ENCODE measurements around the gene GADD45A. TPM values are rescaled to one million over a fixed set of nuclear protein-coding genes. Genes with fewer than 3 reads are reported as not detected.

GADD45A gene
- polyA plus RNA-seq, 12 donors, result 13.2 to 34.9 (median 16.4) TPM; not detected in 1

- DNase-seq, result no peak
Measured at GRCh38 chr1:67687198-67687545, 2.2 kb downstream of the GADD45A start.

GRCh38 chr1:67687649-67688048 lies 2.6 kb downstream of the GADD45A start:
- DNase-seq, result no peak

DNA sequence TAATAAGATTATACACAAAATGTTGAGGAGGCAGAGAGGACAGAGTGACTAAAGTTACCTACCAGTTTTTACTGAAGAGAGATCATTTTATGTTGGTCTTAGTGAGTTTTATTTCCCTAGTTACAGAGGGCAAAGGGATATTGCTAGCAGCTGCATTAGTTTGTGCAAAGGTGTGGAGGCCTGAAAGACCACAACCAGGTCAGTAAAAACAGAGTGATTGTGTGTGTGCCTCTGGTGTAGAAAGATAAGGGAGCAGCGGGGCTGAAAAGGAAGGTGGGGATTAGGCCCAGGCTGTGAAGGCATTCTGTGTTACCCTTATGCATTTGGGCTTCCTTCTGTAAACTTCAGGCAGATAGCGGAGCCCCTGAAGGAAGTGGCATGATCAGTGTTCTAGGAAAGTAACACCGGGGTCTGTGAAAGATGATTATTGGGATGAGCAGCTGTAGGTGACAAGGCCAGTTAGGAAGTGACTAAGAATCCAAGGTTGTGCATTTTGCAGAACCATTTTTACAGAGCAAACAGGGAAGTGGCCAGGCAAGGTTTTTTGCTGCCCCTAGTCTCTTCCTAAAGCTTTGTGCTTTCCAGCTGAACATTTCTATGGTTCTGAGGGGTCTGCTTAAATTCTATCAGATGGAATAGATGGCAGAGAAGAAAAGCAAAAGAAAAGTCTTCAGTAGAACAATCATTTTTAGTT lies 3.7 kb downstream of the GADD45A start:
- DNase-seq, result no peak

DNA sequence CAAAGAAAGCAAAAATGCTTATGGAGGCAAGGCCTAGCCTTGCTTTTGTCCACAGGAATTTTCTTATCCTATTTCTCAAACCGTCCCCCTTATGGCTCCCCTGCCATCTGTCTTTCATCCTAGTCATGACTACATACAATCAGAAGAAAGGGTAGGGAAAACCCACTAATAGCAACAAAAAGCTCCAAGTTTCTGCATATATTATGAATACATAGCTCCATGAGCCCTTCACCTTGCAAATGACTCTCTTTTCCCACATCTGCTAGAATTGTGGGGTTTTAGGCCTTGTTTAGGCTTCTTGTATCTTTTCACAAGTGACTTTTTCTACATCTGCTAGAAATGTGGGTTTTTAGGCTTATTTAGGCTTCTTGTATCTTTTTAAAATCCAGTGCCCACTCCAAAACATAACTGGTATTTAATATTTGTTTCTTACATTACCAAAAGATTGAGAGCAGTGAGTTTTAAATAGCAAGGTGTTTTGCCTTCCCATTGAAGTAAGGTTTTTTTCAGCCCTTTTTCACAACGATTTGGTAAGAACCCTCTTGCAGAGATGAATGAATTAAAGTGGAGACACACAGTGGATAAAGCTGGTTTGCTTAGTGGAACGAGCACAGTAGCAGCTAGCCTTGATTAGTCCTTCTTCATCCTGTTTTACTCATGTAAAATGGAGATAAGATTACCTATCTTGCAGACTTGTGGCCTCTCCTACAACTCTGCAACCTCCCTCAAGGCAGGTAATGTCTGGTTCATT lies 4.4 kb downstream of the GADD45A start:
- no peak for DNase-seq

DNA sequence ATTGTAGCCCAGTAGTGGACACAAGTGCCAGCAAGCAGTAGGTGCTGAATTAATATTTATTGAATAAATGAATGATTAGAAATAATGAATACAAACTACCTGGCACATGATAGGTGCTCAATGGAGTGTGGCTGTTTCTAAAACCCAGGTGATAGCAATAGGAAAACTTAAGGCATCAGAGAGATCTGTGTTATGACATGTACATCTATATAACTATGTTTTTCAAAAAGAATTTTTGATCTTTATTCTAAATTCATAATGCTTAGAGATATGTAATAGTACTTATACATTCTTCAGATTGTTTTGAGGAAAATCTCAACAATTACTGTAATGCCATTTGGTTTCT lies 5.0 kb downstream of the GADD45A start:
- DNase-seq, result no peak

- no peak for DNase-seq
Measured at GRCh38 chr1:67690411-67690810, 5.4 kb downstream of the GADD45A start.

DNA sequence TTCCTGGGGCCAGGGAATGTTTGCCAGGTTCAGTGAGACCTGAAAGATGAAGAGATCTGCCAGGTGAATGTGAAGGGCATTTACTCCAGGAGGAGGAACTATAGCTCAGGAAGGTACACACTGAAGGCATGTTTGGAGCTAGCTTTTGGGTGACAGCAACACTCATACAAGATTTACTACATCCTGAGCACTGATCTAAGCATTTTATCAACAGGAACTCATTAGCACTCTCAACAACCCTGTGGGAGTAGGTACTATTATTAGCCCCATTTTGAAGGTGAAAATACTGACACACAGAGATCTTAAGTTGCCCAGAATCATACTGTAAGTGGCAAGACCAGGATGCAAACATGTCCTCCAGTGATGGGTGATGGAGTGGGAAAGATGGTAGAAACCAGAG lies 6.7 kb downstream of the GADD45A start:
- DNase-seq, result no peak

DNA sequence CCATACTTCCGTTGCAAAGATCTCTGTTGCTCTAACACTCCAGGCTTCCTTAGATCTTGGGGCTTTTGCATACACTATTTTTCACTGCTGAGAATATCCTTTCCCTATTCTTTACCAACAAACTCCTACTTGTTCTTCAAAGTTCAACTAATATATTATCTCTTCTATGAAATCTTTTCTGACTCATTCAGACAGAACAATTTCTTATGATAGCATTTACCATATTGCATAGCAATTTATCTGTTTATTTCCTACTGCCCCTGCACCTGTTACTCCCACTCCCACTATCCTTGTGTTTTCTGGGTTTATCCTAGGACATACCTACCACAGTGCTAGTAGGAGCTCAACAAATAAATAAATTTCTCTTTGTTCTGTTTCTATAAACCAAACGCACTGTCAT lies 11.0 kb downstream of the GADD45A start:
- no peak for DNase-seq

DNA sequence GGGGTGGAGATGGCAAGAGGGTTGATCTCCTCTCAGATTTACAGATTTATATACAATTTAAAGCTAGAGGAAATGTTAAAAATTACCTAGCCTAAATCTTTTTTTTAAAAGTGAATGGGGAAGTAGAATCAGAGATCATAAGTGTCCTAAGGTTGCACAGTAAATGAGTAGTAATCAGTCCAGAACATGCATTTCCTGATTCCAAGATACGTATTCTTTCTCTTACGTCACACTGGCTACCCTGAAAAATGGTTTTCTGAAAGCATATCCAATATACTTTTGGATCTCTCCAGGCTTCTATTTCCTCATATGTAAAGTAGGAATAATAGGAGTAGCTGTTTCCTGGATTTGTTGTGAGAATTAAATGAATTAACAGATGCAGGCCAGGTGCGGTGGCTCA lies 11.7 kb downstream of the GADD45A start:
- no peak for DNase-seq

DNA sequence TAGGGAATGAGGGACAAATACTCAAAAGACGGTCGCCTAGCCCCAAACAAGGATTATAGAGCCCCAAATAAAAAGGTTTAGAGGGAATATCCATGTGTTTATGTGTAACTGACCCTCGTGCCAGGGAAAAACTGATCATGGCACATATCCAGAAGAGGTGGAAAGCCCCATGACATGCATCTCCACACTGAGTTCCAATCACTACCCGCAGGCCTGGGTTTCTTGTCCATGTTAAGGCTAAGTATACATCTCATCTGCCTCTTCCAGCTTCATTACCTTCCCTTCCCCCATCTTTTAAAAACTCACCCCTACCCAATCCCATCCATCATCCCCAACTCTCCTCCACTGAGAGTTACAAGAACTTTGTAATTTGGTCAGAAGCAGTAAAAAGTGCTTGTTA lies 15.2 kb downstream of the GADD45A start:
- DNase-seq, result no peak

DNA sequence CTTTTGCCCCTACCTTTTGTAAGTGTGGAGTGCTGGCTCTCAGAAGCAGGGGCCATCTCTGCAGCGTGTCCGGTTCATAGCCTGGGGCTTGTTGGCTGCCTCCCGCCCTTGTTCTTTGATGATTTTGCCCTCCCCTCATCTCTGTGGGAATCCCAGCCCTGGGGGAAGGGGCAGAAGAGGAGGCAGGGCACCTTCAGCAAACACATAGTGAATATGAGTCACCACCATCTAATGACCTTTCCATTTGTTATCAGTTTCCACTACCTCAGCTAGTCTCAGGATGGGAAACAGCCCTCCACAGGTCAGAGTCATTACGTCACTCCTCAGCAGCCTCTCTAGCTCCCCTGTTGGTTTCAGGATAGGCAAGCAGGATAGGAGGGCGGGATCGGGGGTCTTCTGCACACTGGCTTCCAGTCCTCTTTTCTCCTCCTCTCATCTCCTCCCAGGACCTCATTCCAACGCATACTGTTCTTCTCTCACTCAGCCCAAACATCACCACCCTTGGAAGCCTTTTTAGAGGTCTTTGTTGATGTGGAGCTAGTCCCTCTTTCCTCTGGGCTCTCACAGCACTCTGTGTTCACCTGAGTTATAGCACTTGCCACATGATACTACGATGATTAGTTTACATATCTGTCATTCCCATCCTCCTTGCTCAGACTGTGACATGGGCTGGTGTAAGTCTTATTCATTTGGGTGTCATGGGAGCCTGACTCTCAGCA lies 15.8 kb downstream of the GADD45A start:
- DNase-seq, result no peak

DNA sequence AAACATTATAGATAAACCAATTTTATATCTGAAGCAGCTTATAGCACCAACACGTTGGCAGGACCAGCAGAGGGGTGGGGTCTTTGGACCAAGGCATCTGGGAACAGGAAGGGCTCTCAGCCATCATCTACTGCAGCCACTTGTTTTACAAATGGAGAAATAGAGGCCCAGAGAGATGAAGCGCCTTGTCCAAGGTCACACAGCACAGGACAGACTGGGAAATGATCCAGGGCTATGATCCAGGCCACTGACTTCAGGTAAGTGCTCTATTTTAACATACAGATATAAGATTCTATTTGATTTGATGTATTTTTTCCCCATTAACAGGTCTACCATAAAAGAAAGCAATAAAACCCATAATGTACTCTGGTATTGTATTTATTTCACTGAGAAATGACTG lies 16.9 kb downstream of the GADD45A start:
- no peak for DNase-seq

GRCh38 chr1:67704351-67704750 lies 19.4 kb downstream of the GADD45A start:
- DNase-seq, result no peak

DNA sequence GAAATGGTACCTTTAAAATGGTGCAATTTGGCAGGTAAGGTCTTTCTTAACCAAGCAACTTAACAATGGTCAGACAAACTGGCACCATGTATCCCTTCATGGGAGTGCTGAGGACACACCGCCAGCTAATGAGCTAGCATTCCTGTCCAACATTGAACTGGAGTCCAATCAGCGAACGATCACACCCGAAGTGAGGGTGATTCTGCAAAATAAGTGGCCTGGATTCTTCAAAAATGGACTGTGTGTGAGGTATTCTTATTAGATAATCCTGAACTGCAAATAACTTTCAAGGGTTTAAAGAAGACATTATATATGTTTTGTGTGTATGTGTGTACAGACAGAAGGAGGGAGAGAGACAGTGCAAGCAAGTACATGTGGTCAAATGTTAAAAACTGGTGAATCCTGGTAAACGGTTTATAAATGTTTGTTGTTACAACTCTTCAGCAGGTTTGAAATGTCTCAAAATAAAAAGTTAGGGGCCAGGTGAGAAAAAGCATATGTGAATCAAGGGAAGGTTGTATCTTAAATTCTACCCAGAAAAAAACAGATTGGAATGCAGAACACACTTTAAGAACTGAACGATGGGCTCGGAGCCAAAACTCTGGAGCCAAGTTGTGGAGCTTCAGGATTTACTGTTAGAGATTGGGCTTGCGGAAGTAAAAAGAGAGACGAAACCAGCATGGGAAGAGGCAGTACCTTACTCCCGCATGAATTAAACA lies 20.9 kb downstream of the GADD45A start:
- peak; percentile 25 for DNase-seq

GRCh38 chr1:67708606-67709005 lies 23.6 kb downstream of the GADD45A start:
- no peak for DNase-seq

DNA sequence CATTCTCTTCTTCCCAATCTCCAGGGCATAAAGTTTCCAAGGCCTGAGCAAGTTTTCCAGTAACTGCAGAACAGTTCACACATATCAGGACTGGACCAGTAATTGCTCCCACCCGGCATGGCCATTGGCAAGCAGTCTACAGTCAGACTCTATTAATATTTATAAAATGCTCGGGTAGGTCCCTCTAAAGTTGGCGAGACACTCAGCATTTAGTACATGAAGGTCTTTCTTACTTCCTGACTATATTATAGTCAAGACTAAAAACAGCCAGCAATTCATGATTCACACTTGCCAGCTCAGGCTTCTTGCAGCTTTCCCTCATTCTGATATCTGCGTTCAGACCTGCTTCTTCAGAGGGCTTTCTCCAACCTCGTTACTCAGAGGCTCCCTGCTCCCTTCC lies 25.4 kb downstream of the GADD45A start:
- no peak for DNase-seq

DNA sequence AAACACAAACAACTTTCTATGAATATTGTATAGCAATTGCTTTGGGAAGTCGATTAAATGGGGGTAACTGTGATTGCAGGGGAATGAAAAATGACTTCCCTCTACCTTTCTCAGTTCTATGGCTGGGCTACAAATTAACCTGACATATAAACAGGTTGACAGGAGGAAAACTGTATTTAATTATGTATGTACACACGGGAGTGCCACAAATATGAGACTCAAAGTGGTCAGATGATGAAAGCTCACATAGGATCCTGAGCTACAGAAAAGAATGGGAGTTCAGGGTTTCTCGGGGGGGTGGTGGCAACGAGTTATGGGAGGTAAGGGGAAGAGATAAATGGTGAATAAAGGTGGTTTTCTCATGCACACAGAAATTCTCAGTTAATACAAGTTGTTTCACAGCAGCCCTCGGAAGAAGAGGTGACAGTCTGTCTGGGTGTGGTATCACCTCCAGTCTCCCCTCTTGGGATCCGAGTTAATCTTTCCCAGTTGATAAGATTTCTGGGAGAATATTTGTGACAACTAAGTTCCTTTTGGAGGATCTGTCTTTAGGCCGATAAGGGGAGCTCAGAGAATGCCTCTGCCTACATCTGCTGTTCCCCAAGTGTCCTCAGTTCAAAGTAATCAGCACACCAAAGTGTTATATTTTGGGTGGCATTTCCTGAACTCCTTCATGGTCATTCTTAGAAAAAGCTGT lies 26.3 kb downstream of the GADD45A start:
- DNase-seq, result no peak

DNA sequence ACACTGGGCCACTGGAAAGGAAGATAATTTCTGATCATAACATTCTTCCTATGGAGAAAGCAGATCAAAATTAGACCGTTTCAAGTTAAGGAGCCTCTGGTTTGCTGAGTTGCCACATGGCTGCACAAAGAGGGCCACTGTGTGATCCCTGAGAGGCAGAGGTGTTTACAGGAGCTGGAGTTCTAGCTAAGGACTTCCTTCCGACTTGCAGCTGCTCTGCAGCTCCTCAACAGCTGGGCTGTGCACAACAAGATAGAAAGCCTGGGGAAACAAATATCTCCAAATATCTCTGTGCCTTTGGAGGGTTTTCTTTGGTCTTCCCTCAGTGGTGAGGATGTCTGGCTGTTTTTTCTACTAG lies 26.8 kb downstream of the GADD45A start:
- DNase-seq, result no peak

DNA sequence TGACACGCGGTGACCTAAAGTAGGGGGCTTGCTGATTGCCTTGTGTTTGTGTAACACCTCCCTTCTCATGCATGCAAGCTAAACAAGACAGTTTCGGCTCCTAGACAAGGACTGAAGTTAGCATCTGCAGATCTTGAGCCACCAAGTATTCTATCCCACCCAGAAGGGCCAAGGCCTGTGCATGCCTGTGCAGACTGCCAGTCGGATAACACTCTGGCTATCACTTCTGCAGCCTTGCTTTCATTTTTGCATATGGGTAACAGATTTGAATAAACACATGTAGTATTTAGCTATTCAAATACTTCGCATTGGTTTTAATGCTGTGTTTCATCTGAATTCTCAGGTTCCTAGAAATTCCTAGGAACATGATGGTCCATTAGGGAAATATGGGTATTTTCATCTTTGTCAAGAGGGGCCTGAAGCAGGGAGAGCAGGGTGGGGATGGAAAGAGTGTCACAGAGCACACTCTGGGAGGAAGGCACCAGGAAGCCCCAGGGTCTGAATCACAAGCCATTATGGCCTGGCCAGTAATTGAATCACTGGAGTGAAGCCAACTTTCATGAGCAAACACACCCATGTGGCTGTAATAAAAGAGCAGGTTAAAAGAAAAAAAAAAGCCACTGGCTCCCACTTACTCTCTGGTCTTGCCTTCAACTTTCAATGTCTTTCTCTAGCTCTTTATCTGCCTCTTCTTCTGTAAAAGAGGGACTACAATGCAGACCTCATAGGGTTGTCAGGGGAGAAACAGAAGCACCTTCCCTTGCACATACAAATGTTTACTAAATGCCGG lies 28.3 kb downstream of the GADD45A start:
- DNase-seq, result no peak

DNA sequence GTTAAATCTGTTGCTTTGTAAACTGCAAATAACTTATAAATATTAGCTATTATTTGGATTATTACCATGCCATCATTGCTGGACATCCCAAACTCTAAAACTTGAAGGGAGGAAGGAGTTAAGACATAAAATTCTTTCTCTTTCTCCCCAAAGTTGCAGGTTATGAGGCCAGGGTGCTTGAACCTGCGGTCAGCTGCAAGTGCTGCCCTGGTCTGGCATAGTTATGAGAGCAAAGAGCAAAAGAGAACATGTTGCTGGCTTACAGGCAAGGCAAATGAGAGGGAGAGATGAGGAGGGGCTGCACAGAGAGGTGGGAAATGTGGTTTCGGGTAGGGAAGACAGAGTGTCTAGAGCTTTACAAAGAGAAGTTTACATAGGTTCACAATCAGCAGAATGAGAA lies 30.8 kb downstream of the GADD45A start:
- no peak for DNase-seq

DNA sequence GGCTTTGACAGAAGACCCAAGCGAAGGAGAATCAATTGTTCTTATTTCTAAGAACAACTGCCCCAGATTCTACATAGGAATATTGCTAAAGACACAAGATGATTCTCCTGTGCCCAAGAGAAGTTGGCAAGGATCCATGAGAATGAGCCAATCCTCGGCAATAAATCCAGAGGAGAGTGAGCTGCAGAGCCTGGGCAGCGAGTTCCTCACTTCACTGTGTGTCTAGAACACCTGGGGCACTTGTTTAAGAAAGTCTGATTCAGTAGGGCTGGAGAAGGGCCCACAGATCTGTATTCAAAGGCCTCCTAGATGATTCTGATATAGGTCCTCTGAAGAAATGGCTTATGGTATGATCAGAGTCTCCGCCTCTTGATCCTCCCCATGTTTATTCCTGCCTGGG lies 31.8 kb downstream of the GADD45A start:
- no peak for DNase-seq
